ENCODE results near the gene COMMD10. TPM values are rescaled to one million over a fixed set of nuclear protein-coding genes. Genes with fewer than 3 reads are reported as not detected.

COMMD10 gene
- total and polyA plus RNA-seq, 9 donors, result 24.9 to 33.1 (median 29.2) TPM

- Histone ChIP-seq H3K27me3 (ENCODE audit: control insufficient read depth, insufficient read depth, low read length) (no peaks in the 10 kb centered on the region), H3K4me1 (ENCODE audit: control insufficient read depth, insufficient read depth, low read length) (no peaks in the 10 kb centered on the region), H3K36me3 (ENCODE audit: control insufficient read depth, insufficient read depth, low read length) (no peaks in the 10 kb centered on the region), H3K9me3 (replicated peaks; ENCODE audit: control insufficient read depth, low read depth, low read length) (peaks cover 2% of the 10 kb centered on the region), H3K4me3 (ENCODE audit: low read length) (no peak overlapping the region), H3K27ac (ENCODE audit: low read length) (no peak overlapping the region)
- WGBS (ENCODE audit: insufficient coverage), result no CpG with 5 or more reads among the region's 4 CpGs
- DNase-seq, result peak; percentile 86
These were observed 52.9 kb downstream of the COMMD10 start for GRCh38 chr5:116137544-116138378.

- WGBS (ENCODE audit: insufficient coverage), result no CpG with 5 or more reads among the region's 3 CpGs
- no peak for DNase-seq
- Histone ChIP-seq H3K27me3 (ENCODE audit: control insufficient read depth, insufficient read depth, low read length) (no peaks in the 10 kb centered on the region), H3K27ac (ENCODE audit: low read length) (no peak overlapping the region), H3K4me1 (ENCODE audit: control insufficient read depth, insufficient read depth, low read length) (no peaks in the 10 kb centered on the region), H3K4me3 (ENCODE audit: low read length) (no peak overlapping the region), H3K36me3 (ENCODE audit: control insufficient read depth, insufficient read depth, low read length) (no peaks in the 10 kb centered on the region), H3K9me3 (replicated peaks; ENCODE audit: control insufficient read depth, low read depth, low read length) (peaks cover 2% of the 10 kb centered on the region)
These were observed 57.7 kb downstream of the COMMD10 start for GRCh38 chr5:116142495-116142894.

GRCh38 chr5:116144103-116144502, 59.3 kb downstream of the COMMD10 start:
- Histone ChIP-seq H3K4me1 (ENCODE audit: control insufficient read depth, insufficient read depth, low read length) (no peaks in the 10 kb centered on the region), H3K27ac (ENCODE audit: low read length) (no peak overlapping the region), H3K36me3 (ENCODE audit: control insufficient read depth, insufficient read depth, low read length) (no peaks in the 10 kb centered on the region), H3K4me3 (ENCODE audit: low read length) (no peak overlapping the region), H3K27me3 (ENCODE audit: control insufficient read depth, insufficient read depth, low read length) (no peaks in the 10 kb centered on the region), H3K9me3 (replicated peaks; ENCODE audit: control insufficient read depth, low read depth, low read length) (peaks cover 2% of the 10 kb centered on the region)
- no peak for DNase-seq

GRCh38 chr5:116144991-116145390, 60.2 kb downstream of the COMMD10 start:
- Histone ChIP-seq H3K36me3 (ENCODE audit: control insufficient read depth, insufficient read depth, low read length) (no peaks in the 10 kb centered on the region), H3K9me3 (replicated peaks; ENCODE audit: control insufficient read depth, low read depth, low read length) (peaks cover 2% of the 10 kb centered on the region), H3K4me1 (ENCODE audit: control insufficient read depth, insufficient read depth, low read length) (no peaks in the 10 kb centered on the region), H3K27ac (ENCODE audit: low read length) (no peak overlapping the region), H3K4me3 (ENCODE audit: low read length) (no peak overlapping the region), H3K27me3 (ENCODE audit: control insufficient read depth, insufficient read depth, low read length) (no peaks in the 10 kb centered on the region)
- WGBS (ENCODE audit: insufficient coverage), result 100% methylated on average over 1 of the region's 2 CpGs
- DNase-seq, result no peak

- WGBS (ENCODE audit: insufficient coverage), result no CpG with 5 or more reads among the region's 3 CpGs
These were observed 60.6 kb downstream of the COMMD10 start for GRCh38 chr5:116145416-116145815.

GRCh38 chr5:116152169-116152568, 67.3 kb downstream of the COMMD10 start:
- no peaks in the 10 kb centered on the region for H3K27me3 ChIP-seq (ENCODE audit: control insufficient read depth, insufficient read depth, low read length)
- no peaks in the 10 kb centered on the region for H3K9me3 ChIP-seq (replicated peaks; ENCODE audit: control insufficient read depth, low read depth, low read length)
- H3K4me1 ChIP-seq (ENCODE audit: control insufficient read depth, insufficient read depth, low read length), result no peaks in the 10 kb centered on the region
- peak; percentile 35 for DNase-seq
- H3K4me3 ChIP-seq (ENCODE audit: low read length), result no peak overlapping the region
- H3K36me3 ChIP-seq (ENCODE audit: control insufficient read depth, insufficient read depth, low read length), result no peaks in the 10 kb centered on the region
- no peak overlapping the region for H3K27ac ChIP-seq (ENCODE audit: low read length)

More at GRCh38 chr5:116145416-116145815, 60.6 kb downstream of the COMMD10 start:
- Histone ChIP-seq H3K36me3 (ENCODE audit: control insufficient read depth, insufficient read depth, low read length) (no peaks in the 10 kb centered on the region), H3K9me3 (replicated peaks; ENCODE audit: control insufficient read depth, low read depth, low read length) (peaks cover 2% of the 10 kb centered on the region), H3K4me1 (ENCODE audit: control insufficient read depth, insufficient read depth, low read length) (no peaks in the 10 kb centered on the region), H3K4me3 (ENCODE audit: low read length) (no peak overlapping the region), H3K27me3 (ENCODE audit: control insufficient read depth, insufficient read depth, low read length) (no peaks in the 10 kb centered on the region), H3K27ac (ENCODE audit: low read length) (no peak overlapping the region)
- DNase-seq, result no peak

- H3K27me3 ChIP-seq (ENCODE audit: control insufficient read depth, insufficient read depth, low read length), result no peaks in the 10 kb centered on the region
- no peaks in the 10 kb centered on the region for H3K4me1 ChIP-seq (ENCODE audit: control insufficient read depth, insufficient read depth, low read length)
- no peak overlapping the region for H3K27ac ChIP-seq (ENCODE audit: low read length)
- DNase-seq, result no peak
- H3K9me3 ChIP-seq (replicated peaks; ENCODE audit: control insufficient read depth, low read depth, low read length), result no peaks in the 10 kb centered on the region
- H3K4me3 ChIP-seq (ENCODE audit: low read length), result no peak overlapping the region
- WGBS (ENCODE audit: insufficient coverage), result no CpG with 5 or more reads among the region's 2 CpGs
- no peaks in the 10 kb centered on the region for H3K36me3 ChIP-seq (ENCODE audit: control insufficient read depth, insufficient read depth, low read length)
These were observed 68.9 kb downstream of the COMMD10 start for GRCh38 chr5:116153687-116154174.

GRCh38 chr5:116154252-116154651, 69.4 kb downstream of the COMMD10 start:
- Histone ChIP-seq H3K4me3 (ENCODE audit: low read length) (no peak overlapping the region), H3K4me1 (ENCODE audit: control insufficient read depth, insufficient read depth, low read length) (no peaks in the 10 kb centered on the region), H3K36me3 (ENCODE audit: control insufficient read depth, insufficient read depth, low read length) (no peaks in the 10 kb centered on the region), H3K9me3 (replicated peaks; ENCODE audit: control insufficient read depth, low read depth, low read length) (no peaks in the 10 kb centered on the region), H3K27me3 (ENCODE audit: control insufficient read depth, insufficient read depth, low read length) (no peaks in the 10 kb centered on the region), H3K27ac (ENCODE audit: low read length) (no peak overlapping the region)
- DNase-seq, result no peak

- no peaks in the 10 kb centered on the region for H3K9me3 ChIP-seq (replicated peaks; ENCODE audit: control insufficient read depth, low read depth, low read length)
These were observed 70.1 kb downstream of the COMMD10 start for GRCh38 chr5:116154931-116155330.

GRCh38 chr5:116157902-116158301, 73.1 kb downstream of the COMMD10 start:
- Histone ChIP-seq H3K4me3 (ENCODE audit: low read length) (no peak overlapping the region), H3K27me3 (ENCODE audit: control insufficient read depth, insufficient read depth, low read length) (no peaks in the 10 kb centered on the region), H3K27ac (ENCODE audit: low read length) (no peak overlapping the region), H3K4me1 (ENCODE audit: control insufficient read depth, insufficient read depth, low read length) (no peaks in the 10 kb centered on the region), H3K36me3 (ENCODE audit: control insufficient read depth, insufficient read depth, low read length) (no peaks in the 10 kb centered on the region), H3K9me3 (replicated peaks; ENCODE audit: control insufficient read depth, low read depth, low read length) (no peaks in the 10 kb centered on the region)
- no CpG with 5 or more reads among the region's 8 CpGs for WGBS (ENCODE audit: insufficient coverage)
- DNase-seq, result no peak

More at GRCh38 chr5:116154931-116155330, 70.1 kb downstream of the COMMD10 start:
- Histone ChIP-seq H3K36me3 (ENCODE audit: control insufficient read depth, insufficient read depth, low read length) (no peaks in the 10 kb centered on the region), H3K27me3 (ENCODE audit: control insufficient read depth, insufficient read depth, low read length) (no peaks in the 10 kb centered on the region), H3K27ac (ENCODE audit: low read length) (no peak overlapping the region), H3K4me1 (ENCODE audit: control insufficient read depth, insufficient read depth, low read length) (no peaks in the 10 kb centered on the region), H3K4me3 (ENCODE audit: low read length) (no peak overlapping the region)
- no peak for DNase-seq

- Histone ChIP-seq H3K4me3 (ENCODE audit: low read length) (no peak overlapping the region), H3K27me3 (ENCODE audit: control insufficient read depth, insufficient read depth, low read length) (no peaks in the 10 kb centered on the region), H3K27ac (ENCODE audit: low read length) (no peak overlapping the region), H3K36me3 (ENCODE audit: control insufficient read depth, insufficient read depth, low read length) (no peaks in the 10 kb centered on the region), H3K4me1 (ENCODE audit: control insufficient read depth, insufficient read depth, low read length) (no peaks in the 10 kb centered on the region), H3K9me3 (replicated peaks; ENCODE audit: control insufficient read depth, low read depth, low read length) (no peaks in the 10 kb centered on the region)
- DNase-seq, result no peak
These were observed 74.2 kb downstream of the COMMD10 start for GRCh38 chr5:116159006-116159405.
